SK-N-SH (cell line): ENCODE measurements around the gene CBFA2T3. TPM values are rescaled to one million over a fixed set of nuclear protein-coding genes. Genes with fewer than 3 reads are reported as not detected.

Experiments
- CTCF ChIA-PET: fragments of 300-600, 350-600 bp; formaldehyde crosslinking; extraction: SDS; loops from one replicate; lab custom pipeline; 2021; lab: Yijun Ruan, JAX
- POLR2A ChIA-PET: fragments of 350-600 bp; sonication (Branson Sonifier 250); formaldehyde crosslinking; extraction: SDS; loops from one replicate; lab custom pipeline; 2020; ENCODE audit warnings: antibody characterized with exemption, inconsistent platforms; lab: Yijun Ruan, JAX
- DNase-seq: peaks from one replicate; pipeline ENCODE4 v3.0.0; 2012
- H2AFZ ChIP-seq: fragments of 200-600 bp; sonication (generic); 2 replicates; pipeline ENCODE4 v1.8.1; 2016; ENCODE audit warnings: antibody characterized with exemption, mild to moderate bottlenecking, low read depth
- H3F3A ChIP-seq: fragments of 200-600 bp; sonication (generic); replicated peaks from 2 replicates; pipeline ENCODE3; 2016; ENCODE audit warnings: antibody characterized with exemption, mild to moderate bottlenecking; ENCODE audit not compliant: insufficient read depth
- H3K27ac ChIP-seq, 2 experiments: fragments of 200-500 bp in 1 of 2; fragments of 200-600 bp in 1 of 2; sonication (Bioruptor generic) in 1 of 2; sonication (generic), shearing (Covaris generic) in 1 of 2; 2 replicates each; pipeline versions ENCODE4 v1.5.1 to v1.6.1; 2014 to 2016; ENCODE audit warnings: low read depth in 2 of 2, inconsistent platforms in 1 of 2, low read length in 1 of 2, mild to moderate bottlenecking in 1 of 2, mixed read lengths in 1 of 2
- H3K27me3 ChIP-seq: fragments of 200-600 bp; sonication (generic), shearing (Covaris generic); 2 replicates; pipeline ENCODE4 v1.6.1; 2016; ENCODE audit warnings: mixed run types; ENCODE audit not compliant: insufficient read depth
- H3K36me3 ChIP-seq, 2 experiments: fragments of 200-500 bp in 1 of 2; fragments of 200-600 bp in 1 of 2; sonication (Bioruptor generic) in 1 of 2; sonication (generic) in 1 of 2; replicated peaks in 1 of 2; 2 replicates each; pipeline versions ENCODE3 to v1.5.1; 2014 to 2016; ENCODE audit warnings: low read length in 1 of 2, mild to moderate bottlenecking in 1 of 2; ENCODE audit not compliant: insufficient read depth in 2 of 2, control insufficient read depth in 1 of 2
- H3K4me1 ChIP-seq, 2 experiments: fragments of 200-500 bp in 1 of 2; fragments of 200-600 bp in 1 of 2; sonication (Bioruptor generic) in 1 of 2; sonication (generic), shearing (Covaris generic) in 1 of 2; 2 replicates each; pipeline versions ENCODE4 v1.5.1 to v1.6.1; 2014 to 2016; ENCODE audit warnings: low read depth in 1 of 2, low read length in 1 of 2, mixed run types in 1 of 2; ENCODE audit not compliant: insufficient read depth in 2 of 2, control insufficient read depth in 1 of 2
- H3K4me2 ChIP-seq: fragments of 200-600 bp; sonication (generic), shearing (Covaris generic); 2 replicates; pipeline ENCODE4 v1.6.1; 2017; ENCODE audit warnings: mixed run types
- H3K4me3 ChIP-seq, 2 experiments: fragments of 200-500 bp in 1 of 2; fragments of 200-600 bp in 1 of 2; sonication (Bioruptor generic) in 1 of 2; sonication (generic), shearing (Covaris generic) in 1 of 2; 2 replicates each; pipeline versions ENCODE4 v1.5.1 to v1.8.1; 2014 to 2016; ENCODE audit warnings: low read depth in 2 of 2, inconsistent platforms in 1 of 2, low read length in 1 of 2, mild to moderate bottlenecking in 1 of 2, mixed read lengths in 1 of 2, moderate library complexity in 1 of 2
- H3K79me2 ChIP-seq: fragments of 200-600 bp; sonication (generic); 2 replicates; pipeline ENCODE4 v1.8.1; 2017; ENCODE audit warnings: mild to moderate bottlenecking; ENCODE audit not compliant: insufficient read depth
- H3K9ac ChIP-seq: fragments of 200-600 bp; sonication (generic); 2 replicates; pipeline ENCODE4 v1.6.1; 2017; ENCODE audit warnings: mixed run types
- H3K9me2 ChIP-seq: fragments of 200-600 bp; sonication (generic); 2 replicates; pipeline ENCODE4 v1.6.1; 2017; ENCODE audit warnings: mixed run types
- H3K9me3 ChIP-seq: fragments of 200-600 bp; sonication (generic); 2 replicates; pipeline ENCODE4 v1.6.1; 2017; ENCODE audit warnings: mixed run types, mild to moderate bottlenecking, moderate library complexity
- H4K20me1 ChIP-seq: fragments of 200-600 bp; sonication (generic); 2 replicates; pipeline ENCODE4 v1.6.1; 2017; ENCODE audit warnings: mild to moderate bottlenecking, mixed run types; ENCODE audit not compliant: insufficient read depth
- CHD2 ChIP-seq: fragments of 150-350 bp; IDR thresholded peaks from 2 replicates; pipeline ENCODE4 v1.6.1; 2018; ENCODE audit warnings: low read length; ENCODE audit not compliant: partially characterized antibody
- ELF1 ChIP-seq: IDR thresholded peaks from 2 replicates; pipeline ENCODE4 v1.4.0; 2012
- EP300 ChIP-seq, 2 experiments: IDR thresholded peaks; 2 replicates each; pipeline versions ENCODE4 v1.4.0 to v1.6.1; 2012; ENCODE audit warnings: borderline replicate concordance in 1 of 2, low read depth in 1 of 2, low read length in 1 of 2
- FOSL2 ChIP-seq: IDR thresholded peaks from 2 replicates; pipeline ENCODE4 v1.4.0; 2012; ENCODE audit warnings: low read depth, mild to moderate bottlenecking, moderate library complexity, borderline replicate concordance
- GABPA ChIP-seq: IDR thresholded peaks from 2 replicates; pipeline ENCODE4 v1.4.0; 2012; ENCODE audit warnings: low read depth, mild to moderate bottlenecking
- MXI1 ChIP-seq: IDR thresholded peaks from 2 replicates; pipeline ENCODE4 v1.6.1; 2012; ENCODE audit warnings: mild to moderate bottlenecking, low read depth, low read length, improper control_type of control experiment
- NFIC ChIP-seq: IDR thresholded peaks from 2 replicates; pipeline ENCODE4 v1.4.0; 2012; ENCODE audit warnings: borderline replicate concordance
- NRF1 ChIP-seq: IDR thresholded peaks from 2 replicates; pipeline ENCODE4 v1.6.1; 2012; ENCODE audit warnings: low read depth, mild to moderate bottlenecking, low read length
- RXRA ChIP-seq: IDR thresholded peaks from 2 replicates; pipeline ENCODE4 v1.4.0; 2012; ENCODE audit warnings: low read depth, mild to moderate bottlenecking, borderline replicate concordance
- TAF1 ChIP-seq: IDR thresholded peaks from 2 replicates; pipeline ENCODE4 v1.6.1; 2012; ENCODE audit warnings: low read depth, mild to moderate bottlenecking, low read length, moderate library complexity, borderline replicate concordance
- WGBS: methylation state at CpG from one replicate; pipeline ENCODE4 v1.1.6; 2017; ENCODE audit warnings: low lambda C conversion rate; 5-methylcytosine and 5-hydroxymethylcytosine counted together
- polyA plus RNA-seq, 3 experiments: library from polyadenylated mRNA; depleted of rRNA; stranded (reverse); fragments of >200 nt; gene quantifications; 2 replicates each; pipeline ENCODE4 v1.2.3, GENCODE V29; 2012
- TF ChIP-seq, protein P1 (sequence below): fragments of 150-350 bp; IDR thresholded peaks from 2 replicates; pipeline ENCODE4 v1.6.1; 2017; ENCODE audit warnings: antibody characterized with exemption, low read length, low read depth, borderline replicate concordance
- TF ChIP-seq, protein P2 (sequence below): IDR thresholded peaks from 2 replicates; pipeline ENCODE4 v1.4.0; 2012; ENCODE audit warnings: low read depth, borderline replicate concordance
- TF ChIP-seq, protein P3 (sequence below): IDR thresholded peaks from 2 replicates; pipeline ENCODE4; 2012
- TF ChIP-seq, protein P4 (sequence below): IDR thresholded peaks from 2 replicates; pipeline ENCODE4 v1.4.0; 2012; ENCODE audit warnings: low read depth
- TF ChIP-seq, protein P5 (sequence below): fragments of 150-350 bp; IDR thresholded peaks from 2 replicates; pipeline ENCODE4 v1.6.1; 2016; ENCODE audit warnings: mild to moderate bottlenecking, low read depth, low read length

CBFA2T3 gene
- polyA plus RNA-seq, 1 of the 3 experiments (the other 2 are of a cell fraction): not detected

DNA sequence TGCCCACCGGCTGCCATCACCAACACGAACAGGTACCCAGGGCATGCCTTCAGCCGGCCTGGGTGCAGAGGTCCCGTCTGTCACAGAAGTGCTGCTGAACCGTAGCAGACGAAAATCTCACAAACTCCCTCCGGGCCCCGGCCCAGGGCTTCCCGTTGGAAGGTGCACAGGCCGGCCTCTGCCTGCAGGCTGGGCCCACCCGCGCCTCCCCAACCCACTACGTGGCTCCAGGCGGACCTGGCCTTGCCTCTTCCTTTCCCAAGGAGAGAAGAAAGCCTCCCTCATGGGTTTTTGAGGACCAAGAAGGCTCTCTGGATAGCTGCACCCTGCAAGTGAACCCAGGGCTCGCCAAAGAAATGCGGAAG lies 65.1 kb downstream of the CBFA2T3 start:
- no peaks in the 10 kb centered on the region for H3K9me2 ChIP-seq
- TF ChIP-seq TAF1 (no peak), GABPA (no peak), NRF1 (no peak), CHD2 (no peak), FOSL2 (no peak), EP300 (IDR thresholded peaks at IDR 0.05; ENCODE audit: borderline replicate concordance in 1 of 2, low read depth in 1 of 2, low read length in 1 of 2) (no peak), ELF1 (no peak)
- TF ChIP-seq, protein P1, sequence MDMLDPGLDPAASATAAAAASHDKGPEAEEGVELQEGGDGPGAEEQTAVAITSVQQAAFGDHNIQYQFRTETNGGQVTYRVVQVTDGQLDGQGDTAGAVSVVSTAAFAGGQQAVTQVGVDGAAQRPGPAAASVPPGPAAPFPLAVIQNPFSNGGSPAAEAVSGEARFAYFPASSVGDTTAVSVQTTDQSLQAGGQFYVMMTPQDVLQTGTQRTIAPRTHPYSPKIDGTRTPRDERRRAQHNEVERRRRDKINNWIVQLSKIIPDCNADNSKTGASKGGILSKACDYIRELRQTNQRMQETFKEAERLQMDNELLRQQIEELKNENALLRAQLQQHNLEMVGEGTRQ: no peak
- TF ChIP-seq, protein P2, sequence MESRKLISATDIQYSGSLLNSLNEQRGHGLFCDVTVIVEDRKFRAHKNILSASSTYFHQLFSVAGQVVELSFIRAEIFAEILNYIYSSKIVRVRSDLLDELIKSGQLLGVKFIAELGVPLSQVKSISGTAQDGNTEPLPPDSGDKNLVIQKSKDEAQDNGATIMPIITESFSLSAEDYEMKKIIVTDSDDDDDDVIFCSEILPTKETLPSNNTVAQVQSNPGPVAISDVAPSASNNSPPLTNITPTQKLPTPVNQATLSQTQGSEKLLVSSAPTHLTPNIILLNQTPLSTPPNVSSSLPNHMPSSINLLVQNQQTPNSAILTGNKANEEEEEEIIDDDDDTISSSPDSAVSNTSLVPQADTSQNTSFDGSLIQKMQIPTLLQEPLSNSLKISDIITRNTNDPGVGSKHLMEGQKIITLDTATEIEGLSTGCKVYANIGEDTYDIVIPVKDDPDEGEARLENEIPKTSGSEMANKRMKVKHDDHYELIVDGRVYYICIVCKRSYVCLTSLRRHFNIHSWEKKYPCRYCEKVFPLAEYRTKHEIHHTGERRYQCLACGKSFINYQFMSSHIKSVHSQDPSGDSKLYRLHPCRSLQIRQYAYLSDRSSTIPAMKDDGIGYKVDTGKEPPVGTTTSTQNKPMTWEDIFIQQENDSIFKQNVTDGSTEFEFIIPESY: no peak
- TF ChIP-seq, protein P3, sequence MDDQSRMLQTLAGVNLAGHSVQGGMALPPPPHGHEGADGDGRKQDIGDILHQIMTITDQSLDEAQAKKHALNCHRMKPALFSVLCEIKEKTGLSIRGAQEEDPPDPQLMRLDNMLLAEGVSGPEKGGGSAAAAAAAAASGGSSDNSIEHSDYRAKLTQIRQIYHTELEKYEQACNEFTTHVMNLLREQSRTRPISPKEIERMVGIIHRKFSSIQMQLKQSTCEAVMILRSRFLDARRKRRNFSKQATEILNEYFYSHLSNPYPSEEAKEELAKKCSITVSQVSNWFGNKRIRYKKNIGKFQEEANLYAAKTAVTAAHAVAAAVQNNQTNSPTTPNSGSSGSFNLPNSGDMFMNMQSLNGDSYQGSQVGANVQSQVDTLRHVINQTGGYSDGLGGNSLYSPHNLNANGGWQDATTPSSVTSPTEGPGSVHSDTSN: no peak
- TF ChIP-seq, protein P4, sequence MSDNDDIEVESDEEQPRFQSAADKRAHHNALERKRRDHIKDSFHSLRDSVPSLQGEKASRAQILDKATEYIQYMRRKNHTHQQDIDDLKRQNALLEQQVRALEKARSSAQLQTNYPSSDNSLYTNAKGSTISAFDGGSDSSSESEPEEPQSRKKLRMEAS: no peak
- no peak overlapping the region for H3K27ac ChIP-seq
- 32% methylated on average over 11 of the region's 16 CpGs for WGBS
- no peak for DNase-seq
- no peak overlapping the region for H3K9ac ChIP-seq
- ChIA-PET POLR2A (no interaction called here), CTCF (no interaction called here)
- H2AFZ ChIP-seq: no peak overlapping the region
- H3K4me3 ChIP-seq: no peak overlapping the region
- no peak overlapping the region for H3K4me2 ChIP-seq
- no peaks in the 10 kb centered on the region for H3K36me3 ChIP-seq
- no peaks in the 10 kb centered on the region for H4K20me1 ChIP-seq
- peaks cover 4% of the 10 kb centered on the region for H3F3A ChIP-seq
- no peaks in the 10 kb centered on the region for H3K79me2 ChIP-seq
- peaks cover 0 to 6% of the 10 kb centered on the region in 2 experiments; a peak in 1 of 4 replicates for H3K4me1 ChIP-seq
- no peaks in the 10 kb centered on the region for H3K9me3 ChIP-seq
- peaks cover 28% of the 10 kb centered on the region for H3K27me3 ChIP-seq

DNA sequence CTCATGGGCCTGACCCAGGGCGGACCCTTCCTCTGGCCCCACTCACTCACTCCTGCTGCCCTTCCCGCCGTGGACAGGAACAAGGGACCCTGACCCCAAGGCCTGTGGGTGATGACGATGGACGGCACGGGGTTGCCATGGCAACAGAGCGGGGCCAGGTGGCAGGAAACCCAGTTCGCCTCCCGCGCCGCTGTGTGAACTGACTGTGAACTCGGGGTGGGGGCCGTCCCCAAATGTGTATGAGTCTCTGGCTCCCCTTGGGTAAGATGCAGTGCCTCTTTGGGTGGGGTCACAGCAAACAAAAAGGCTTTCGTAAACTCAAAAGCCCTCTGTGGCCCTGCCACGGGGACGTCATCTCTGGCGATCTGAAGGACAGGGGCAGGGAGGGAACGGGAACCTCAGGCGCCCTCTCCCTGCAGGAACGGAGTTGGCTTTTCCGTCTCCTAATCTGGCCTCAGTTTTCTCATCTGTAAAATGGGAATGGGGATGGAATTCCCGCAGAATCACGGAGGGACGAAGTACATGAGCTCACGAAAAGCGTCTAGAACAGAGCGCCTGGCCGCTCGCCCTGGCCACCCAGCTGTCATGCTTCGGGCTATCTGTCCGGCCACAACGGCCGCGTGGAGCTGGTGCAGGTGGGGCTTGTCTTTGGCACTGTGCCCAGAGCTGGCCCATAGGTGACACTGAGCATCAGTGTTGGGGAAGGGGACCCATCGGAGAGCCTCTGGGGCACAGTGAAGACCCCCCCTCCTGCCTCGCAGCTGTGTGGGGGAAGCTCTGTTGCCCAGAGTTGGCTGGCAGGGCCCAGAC lies 65.7 kb downstream of the CBFA2T3 start:
- Histone ChIP-seq H3K4me3 (no peak overlapping the region), H3K36me3 (no peaks in the 10 kb centered on the region), H3K9ac (no peak overlapping the region), H3K27me3 (peaks cover 28% of the 10 kb centered on the region), H3K9me2 (no peaks in the 10 kb centered on the region), H4K20me1 (no peaks in the 10 kb centered on the region), H3K4me1 (peaks cover 0 to 6% of the 10 kb centered on the region in 2 experiments; a peak in 1 of 4 replicates), H2AFZ (no peak overlapping the region), H3K9me3 (no peaks in the 10 kb centered on the region), H3K79me2 (no peaks in the 10 kb centered on the region), H3K27ac (no peak overlapping the region), H3F3A (peaks cover 4% of the 10 kb centered on the region), H3K4me2 (no peak overlapping the region)
- DNase-seq: peak; percentile 72
- ChIA-PET CTCF (no interaction called here), POLR2A (no interaction called here)
- WGBS: 25% methylated on average over 23 of the region's 36 CpGs
- TF ChIP-seq RXRA: no peak
- TF ChIP-seq EP300 (IDR thresholded peaks at IDR 0.05; ENCODE audit: borderline replicate concordance in 1 of 2, low read depth in 1 of 2, low read length in 1 of 2): no peak
- TF ChIP-seq MXI1: no peak
- no peak for TF ChIP-seq FOSL2
- TF ChIP-seq GABPA: no peak
- TF ChIP-seq, protein P1: no peak
- TF ChIP-seq, protein P5, sequence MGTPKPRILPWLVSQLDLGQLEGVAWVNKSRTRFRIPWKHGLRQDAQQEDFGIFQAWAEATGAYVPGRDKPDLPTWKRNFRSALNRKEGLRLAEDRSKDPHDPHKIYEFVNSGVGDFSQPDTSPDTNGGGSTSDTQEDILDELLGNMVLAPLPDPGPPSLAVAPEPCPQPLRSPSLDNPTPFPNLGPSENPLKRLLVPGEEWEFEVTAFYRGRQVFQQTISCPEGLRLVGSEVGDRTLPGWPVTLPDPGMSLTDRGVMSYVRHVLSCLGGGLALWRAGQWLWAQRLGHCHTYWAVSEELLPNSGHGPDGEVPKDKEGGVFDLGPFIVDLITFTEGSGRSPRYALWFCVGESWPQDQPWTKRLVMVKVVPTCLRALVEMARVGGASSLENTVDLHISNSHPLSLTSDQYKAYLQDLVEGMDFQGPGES: no peak
- no peak for TF ChIP-seq NFIC
